Neuronal stem cell (in vitro differentiated cells): Measurements from ENCODE around the gene FARP1.
A peak's percentile ranks its signal among the peaks of the same experiment; 100 is the strongest.

Experiments used
- DNase-seq: peaks from one replicate; pipeline ENCODE4 v3.0.0-alpha.2; 2013; ENCODE audit warnings: low spot score
- H2AFZ ChIP-seq: one replicate; pipeline ENCODE4 v1.6.1; 2013; ENCODE audit warnings: mild to moderate bottlenecking, low read length, inconsistent platforms
- H2AK5ac ChIP-seq: 2 replicates; pipeline ENCODE4 v1.6.1; 2013; ENCODE audit warnings: low read depth, mild to moderate bottlenecking, inconsistent platforms, low read length, moderate library complexity, mixed read lengths
- H2BK120ac ChIP-seq: 2 replicates; pipeline ENCODE4 v1.6.1; 2013; ENCODE audit warnings: low read depth, mild to moderate bottlenecking, inconsistent platforms, low read length, moderate library complexity, mixed read lengths
- H2BK12ac ChIP-seq: one replicate; pipeline ENCODE4 v1.6.1; 2013; ENCODE audit warnings: low read length, inconsistent platforms
- H2BK15ac ChIP-seq: 2 replicates; pipeline ENCODE4 v1.6.1; 2013; ENCODE audit warnings: mild to moderate bottlenecking, low read length, inconsistent platforms, mixed read lengths
- H2BK5ac ChIP-seq: one replicate; pipeline ENCODE4 v1.6.1; 2013; ENCODE audit warnings: inconsistent platforms, mild to moderate bottlenecking, low read length, moderate library complexity
- H3K14ac ChIP-seq: one replicate; pipeline ENCODE4 v1.6.1; 2013; ENCODE audit warnings: low read length, inconsistent platforms
- H3K18ac ChIP-seq: 2 replicates; pipeline ENCODE4 v1.6.1; 2013; ENCODE audit warnings: low read length, inconsistent platforms
- H3K23ac ChIP-seq: 2 replicates; pipeline ENCODE4 v1.6.1; 2013; ENCODE audit warnings: low read depth, mild to moderate bottlenecking, mixed read lengths, low read length, inconsistent platforms; ENCODE audit not compliant: poor library complexity
- H3K27ac ChIP-seq: replicated peaks from 3 replicates; pipeline ENCODE4 v1.5.1; 2013; ENCODE audit warnings: low read length, inconsistent platforms
- H3K27me3 ChIP-seq, 3 experiments: 2 replicates each; pipeline ENCODE4 v1.6.1; 2013; ENCODE audit warnings: low read length in 3 of 3, mild to moderate bottlenecking in 2 of 3, inconsistent platforms in 1 of 3, low read depth in 1 of 3, mixed read lengths in 1 of 3, moderate library complexity in 1 of 3; ENCODE audit not compliant: control insufficient read depth in 3 of 3, insufficient read depth in 3 of 3
- H3K36me3 ChIP-seq, 2 donors: replicated peaks in 1 of 2; 2 replicates each; pipeline ENCODE4 v1.6.1; 2013; ENCODE audit warnings: low read length in 2 of 2; ENCODE audit not compliant: control insufficient read depth in 2 of 2, insufficient read depth in 2 of 2
- H3K4ac ChIP-seq: 2 replicates; pipeline ENCODE4 v1.6.1; 2013; ENCODE audit warnings: inconsistent platforms, mild to moderate bottlenecking, low read length, moderate library complexity
- H3K4me1 ChIP-seq, 2 donors: 1 replicate in 1 of 2; 2 replicates in 1 of 2; pipeline ENCODE4 v1.6.1; 2013; ENCODE audit warnings: low read length in 2 of 2, low read depth in 1 of 2; ENCODE audit not compliant: control insufficient read depth in 2 of 2, insufficient read depth in 1 of 2
- H3K4me2 ChIP-seq: one replicate; pipeline ENCODE4 v1.6.1; 2013; ENCODE audit warnings: mild to moderate bottlenecking, low read length, inconsistent platforms; ENCODE audit not compliant: insufficient read depth, poor library complexity, severe bottlenecking
- H3K4me3 ChIP-seq, 2 donors: 2 replicates each; pipeline ENCODE4 v1.5.1; 2013; ENCODE audit warnings: low read length in 2 of 2, mild to moderate bottlenecking in 2 of 2, inconsistent platforms in 1 of 2, moderate library complexity in 1 of 2
- H3K79me1 ChIP-seq: one replicate; pipeline ENCODE4 v1.6.1; 2013; ENCODE audit warnings: low read depth, mild to moderate bottlenecking, inconsistent platforms, low read length, moderate library complexity
- H3K9ac ChIP-seq: one replicate; pipeline ENCODE4 v1.6.1; 2013; ENCODE audit warnings: mild to moderate bottlenecking, low read depth, low read length, inconsistent platforms; ENCODE audit not compliant: poor library complexity
- H3K9me3 ChIP-seq, 2 donors: replicated peaks in 1 of 2; 2 replicates each; pipeline versions ENCODE3 to v1.6.1; 2013; ENCODE audit warnings: low read length in 2 of 2, mild to moderate bottlenecking in 2 of 2, inconsistent platforms in 1 of 2, low read depth in 1 of 2, mixed read lengths in 1 of 2, moderate library complexity in 1 of 2; ENCODE audit not compliant: control insufficient read depth in 2 of 2, insufficient read depth in 1 of 2
- H4K8ac ChIP-seq: one replicate; pipeline ENCODE4 v1.6.1; 2013; ENCODE audit warnings: low read depth, mild to moderate bottlenecking, inconsistent platforms, low read length, moderate library complexity
- H4K91ac ChIP-seq: one replicate; pipeline ENCODE4 v1.6.1; 2013; ENCODE audit warnings: low read length, low read depth, mild to moderate bottlenecking, inconsistent platforms; ENCODE audit not compliant: poor library complexity
- WGBS, 2 donors: extraction: QIAGEN DNeasy Blood & Tissue Kit; methylation state at CpG; one replicate each; pipeline ENCODE4 v1.1.7; 2013; ENCODE audit warnings: missing lambda C conversion rate in 2 of 2, mixed read lengths in 1 of 2; ENCODE audit not compliant: insufficient read length in 2 of 2, insufficient replicate concordance in 1 of 2; ENCODE audit errors: extremely low coverage in 2 of 2; 5-methylcytosine and 5-hydroxymethylcytosine counted together

The FARP1 gene

DNA sequence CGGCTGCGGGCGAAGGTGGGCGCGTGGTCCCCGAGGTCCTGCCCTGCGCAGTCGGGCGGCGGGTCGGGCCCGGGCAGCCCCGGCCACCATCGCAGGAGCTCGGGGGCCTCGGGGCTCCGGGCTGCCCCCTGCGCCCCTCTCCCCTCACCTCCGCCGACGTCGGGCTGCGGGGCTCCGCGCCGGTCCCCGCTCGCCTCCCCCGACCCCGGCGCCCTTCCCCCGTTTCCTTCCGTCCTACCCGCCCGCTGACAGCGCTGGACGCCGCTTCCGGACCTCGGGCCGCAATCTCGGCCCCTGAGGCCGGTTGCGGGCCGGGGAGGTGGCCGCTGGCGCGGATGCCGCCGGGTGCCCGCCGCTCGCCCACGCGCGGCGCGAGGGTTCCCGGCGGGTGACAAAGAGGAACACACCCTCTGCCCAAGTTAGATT is 720 bp downstream of the FARP1 start:
- H3K18ac ChIP-seq: peak overlapping the region; percentile 97
- no peak overlapping the region for H3K14ac ChIP-seq
- H2AK5ac ChIP-seq: peak overlapping the region; percentile 94
- H3K23ac ChIP-seq: peak overlapping the region; percentile 69
- H3K79me1 ChIP-seq: no peaks in the 10 kb centered on the region
- H2BK12ac ChIP-seq: no peak overlapping the region
- peak overlapping the region; percentile 72 for H2BK5ac ChIP-seq
- peak overlapping the region; percentile 60 for H3K27ac ChIP-seq
- H3K4me1 ChIP-seq: peaks cover 18 to 21% of the 10 kb centered on the region in 2 donors
- H4K91ac ChIP-seq: no peak overlapping the region
- peak overlapping the region; percentile 70 to 93 for H3K4me3 ChIP-seq
- peak overlapping the region; percentile 99 for H2AFZ ChIP-seq
- H2BK15ac ChIP-seq: no peak overlapping the region
- H3K27me3 ChIP-seq: peaks cover 0 to 14% (median 0%) of the 10 kb centered on the region in 3 experiments
- peak overlapping the region; percentile 90 for H3K9ac ChIP-seq
- DNase-seq: no peak
- no peak overlapping the region for H2BK120ac ChIP-seq
- peaks cover 0 to 4% of the 10 kb centered on the region in 2 donors for H3K9me3 ChIP-seq
- H4K8ac ChIP-seq: no peak overlapping the region
- no CpG with 5 or more reads among the region's 60 CpGs for WGBS, 2 donors
- H3K36me3 ChIP-seq: peaks cover 0 to 4% of the 10 kb centered on the region in 2 donors
- H3K4ac ChIP-seq: no peak overlapping the region
- H3K4me2 ChIP-seq: peak overlapping the region; percentile 52

DNA sequence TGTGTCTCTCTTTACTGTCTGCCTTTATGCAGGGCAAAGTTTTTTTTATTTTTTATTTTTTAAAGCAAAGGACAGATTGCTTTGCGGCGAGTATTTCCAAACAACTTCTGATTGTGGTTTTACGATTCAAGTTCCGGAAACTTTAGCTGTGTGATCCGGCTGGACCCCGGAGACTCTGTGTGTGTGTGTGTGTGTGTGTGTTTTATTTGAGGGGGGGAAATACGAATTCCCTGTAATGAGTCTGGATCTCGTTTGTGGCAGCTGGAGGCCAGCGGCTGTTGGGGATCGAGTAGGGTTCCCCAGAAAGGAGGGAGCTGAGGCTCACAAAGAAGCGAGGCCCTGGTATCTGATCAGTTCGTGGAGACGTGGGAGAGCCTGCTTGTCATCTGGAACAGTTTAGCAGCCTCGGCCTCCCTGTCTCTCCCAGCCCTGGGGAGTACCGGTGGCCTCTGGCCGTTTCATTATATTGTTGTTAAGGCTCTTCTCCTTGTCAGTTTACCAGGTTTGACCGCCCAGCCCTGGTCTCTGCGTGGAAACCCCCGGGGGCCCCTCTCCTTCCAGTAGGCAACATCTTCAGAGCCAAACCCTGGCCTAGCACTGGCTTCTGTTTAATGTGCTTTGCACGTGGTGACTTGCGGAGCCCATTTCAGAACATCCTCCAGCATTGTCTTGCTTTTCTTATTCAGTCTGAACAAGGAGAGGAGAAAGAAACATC is 1.3 kb downstream of the FARP1 start:
- Histone ChIP-seq H3K18ac (peak overlapping the region; percentile 97), H3K4me3 (peak overlapping the region; percentile 70 to 93), H3K4me1 (peaks cover 18 to 21% of the 10 kb centered on the region in 2 donors), H3K9ac (peak overlapping the region; percentile 66), H2BK5ac (peak overlapping the region; percentile 72), H2BK12ac (no peak overlapping the region), H2BK15ac (no peak overlapping the region), H3K4me2 (peak overlapping the region; percentile 82), H3K36me3 (peaks cover 0 to 10% of the 10 kb centered on the region in 2 donors), H3K27me3 (peaks cover 0 to 14% (median 0%) of the 10 kb centered on the region in 3 experiments), H4K8ac (no peak overlapping the region), H2AFZ (peak overlapping the region; percentile 99), H3K9me3 (peaks cover 0 to 6% of the 10 kb centered on the region in 2 donors), H3K14ac (no peak overlapping the region), H2AK5ac (peak overlapping the region; percentile 94), H4K91ac (no peak overlapping the region), H3K4ac (no peak overlapping the region), H2BK120ac (no peak overlapping the region), H3K27ac (no peak overlapping the region), H3K23ac (peak overlapping the region; percentile 8), H3K79me1 (peaks cover 2% of the 10 kb centered on the region)
- no CpG with 5 or more reads among the region's 21 CpGs for WGBS, 2 donors
- DNase-seq: no peak

DNA sequence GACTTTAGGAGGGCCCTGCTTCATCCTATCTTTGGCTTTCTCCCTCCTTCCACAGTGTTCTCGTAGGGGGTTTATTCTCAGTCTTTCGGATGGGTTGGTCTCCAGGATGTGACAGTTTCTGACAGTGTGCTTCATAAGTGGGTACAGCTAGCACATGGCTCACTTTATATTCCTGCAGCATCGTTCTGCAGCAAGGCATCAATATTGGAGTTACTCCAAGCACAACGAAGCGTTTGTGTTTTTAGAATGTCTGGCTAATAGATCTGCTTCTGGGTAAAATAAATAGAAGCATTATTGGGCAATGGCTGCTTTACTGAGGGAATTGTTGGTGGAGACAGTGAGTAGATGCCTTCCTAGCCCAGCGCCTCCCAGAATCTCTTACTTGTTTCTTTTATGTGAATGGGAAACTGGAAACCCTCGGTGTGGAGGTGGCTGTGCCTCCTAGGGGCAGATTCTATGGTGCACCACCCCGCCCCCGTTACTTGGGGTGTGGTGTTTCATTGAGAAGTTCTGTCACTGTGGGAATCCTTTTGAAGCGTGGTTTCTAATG is 2.0 kb downstream of the FARP1 start:
- Histone ChIP-seq H2AK5ac (no peak overlapping the region), H3K23ac (no peak overlapping the region), H3K4me1 (peaks cover 18 to 21% of the 10 kb centered on the region in 2 donors), H4K8ac (no peak overlapping the region), H3K4me3 (peak overlapping the region; percentile 70 to 93), H3K4ac (no peak overlapping the region), H3K36me3 (peaks cover 0 to 12% of the 10 kb centered on the region in 2 donors), H3K18ac (no peak overlapping the region), H2BK5ac (no peak overlapping the region), H2AFZ (no peak overlapping the region), H3K27ac (peak overlapping the region; percentile 2), H2BK12ac (no peak overlapping the region), H2BK120ac (no peak overlapping the region), H2BK15ac (no peak overlapping the region), H3K27me3 (peaks cover 0 to 14% (median 0%) of the 10 kb centered on the region in 3 experiments), H4K91ac (no peak overlapping the region), H3K9ac (no peak overlapping the region), H3K14ac (no peak overlapping the region), H3K4me2 (peak overlapping the region; percentile 82), H3K79me1 (peaks cover 2% of the 10 kb centered on the region), H3K9me3 (peaks cover 0 to 6% of the 10 kb centered on the region in 2 donors)
- DNase-seq: peak; percentile 53
- WGBS, 2 donors: no CpG with 5 or more reads among the region's 10 CpGs

DNA sequence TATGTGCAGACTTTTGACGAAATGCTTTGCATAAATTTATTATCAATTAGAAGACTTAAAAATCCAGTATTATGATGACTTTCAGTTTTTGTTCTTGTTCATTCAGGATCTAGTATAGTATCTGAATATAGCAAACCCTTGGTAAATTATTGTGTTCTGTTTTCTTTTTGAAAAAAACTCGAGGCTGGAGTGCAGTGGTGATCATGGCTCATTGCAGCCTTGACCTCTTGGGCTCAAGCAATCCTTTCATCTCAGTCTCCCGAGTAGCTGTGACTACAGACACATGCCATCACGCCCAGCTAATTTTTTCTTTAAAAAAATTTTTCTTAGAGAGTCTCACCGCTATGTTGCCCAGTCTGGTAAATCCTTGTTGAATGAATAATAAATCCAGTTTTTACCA is 4.6 kb downstream of the FARP1 start:
- Histone ChIP-seq H3K4ac (no peak overlapping the region), H3K9ac (no peak overlapping the region), H3K79me1 (peaks cover 2% of the 10 kb centered on the region), H3K14ac (no peak overlapping the region), H3K27ac (no peak overlapping the region), H3K9me3 (peaks cover 1 to 9% of the 10 kb centered on the region in 2 donors), H3K27me3 (no peaks in the 10 kb centered on the region), H4K8ac (no peak overlapping the region), H2BK15ac (no peak overlapping the region), H3K36me3 (peaks cover 2 to 12% of the 10 kb centered on the region in 2 donors), H3K4me3 (no peak overlapping the region), H3K23ac (no peak overlapping the region), H2AFZ (no peak overlapping the region), H3K4me1 (peaks cover 13 to 17% of the 10 kb centered on the region in 2 donors), H3K4me2 (no peak overlapping the region), H2BK120ac (no peak overlapping the region), H4K91ac (no peak overlapping the region), H2AK5ac (no peak overlapping the region), H2BK12ac (no peak overlapping the region), H2BK5ac (no peak overlapping the region), H3K18ac (no peak overlapping the region)
- WGBS, 2 donors: no CpG with 5 or more reads among the region's 5 CpGs
- no peak for DNase-seq
